Putamen (tissue), 1 donor: ENCODE data around the gene LOC128125822.
"Not testable (repeated sequence)": the region's sequence is repeated elsewhere in the genome, so short reads cannot be mapped to it uniquely, and the experiment has no call there.

ENCODE experiments used
- DNase-seq: peaks from one replicate; pipeline ENCODE4 v3.0.0-alpha.2; 2016; ENCODE audit warnings: low spot score

The LOC128125822 gene

GRCh38 chr6:63582579-63583231 is 10.4 kb downstream of the LOC128125822 start:
- no peak for DNase-seq

- no peak for DNase-seq
Observed at GRCh38 chr6:63584125-63584514, 11.8 kb downstream of the LOC128125822 start.

- no peak for DNase-seq
Observed at GRCh38 chr6:63584566-63584965, 12.3 kb downstream of the LOC128125822 start.

GRCh38 chr6:63585652-63586051 is 13.4 kb downstream of the LOC128125822 start:
- DNase-seq, result not testable (repeated sequence)

GRCh38 chr6:63589952-63590411 is 17.7 kb downstream of the LOC128125822 start:
- no peak for DNase-seq

GRCh38 chr6:63592886-63593285 is 20.6 kb downstream of the LOC128125822 start:
- DNase-seq, result no peak

GRCh38 chr6:63597141-63598048 is 25.1 kb downstream of the LOC128125822 start:
- peak; percentile 2 for DNase-seq

- DNase-seq, result peak; percentile 79
Observed at GRCh38 chr6:63598049-63599036, 26.1 kb downstream of the LOC128125822 start.

- no peak for DNase-seq
Observed at GRCh38 chr6:63599243-63599642, 27.0 kb downstream of the LOC128125822 start.

- DNase-seq, result no peak
Observed at GRCh38 chr6:63600136-63600535, 27.9 kb downstream of the LOC128125822 start.

- DNase-seq, result no peak
Observed at GRCh38 chr6:63609231-63609630, 37.0 kb downstream of the LOC128125822 start.

GRCh38 chr6:63610944-63611343 is 38.7 kb downstream of the LOC128125822 start:
- DNase-seq, result no peak

GRCh38 chr6:63611560-63611959 is 39.3 kb downstream of the LOC128125822 start:
- DNase-seq, result no peak

GRCh38 chr6:63615590-63615989 is 43.3 kb downstream of the LOC128125822 start:
- no peak for DNase-seq
